Astrocyte (in vitro differentiated cells and primary cell): ENCODE measurements around the gene FHIT. TPM values are rescaled to one million over a fixed set of nuclear protein-coding genes. Genes with fewer than 3 reads are reported as not detected.

Source experiments
- DNase-seq: peaks from one replicate; pipeline ENCODE4 v3.0.0-alpha.2; 2010; ENCODE audit warnings: low read depth
- FAIRE-seq: peaks from 2 replicates; lab custom pipeline; 2011; peaks lifted over from hg19 to GRCh38; lab: Jason Lieb, UNC
- H2AFZ ChIP-seq: 2 replicates; pipeline ENCODE4 v1.6.0; 2012; ENCODE audit warnings: low read depth, low read length, inconsistent platforms
- H3K27ac ChIP-seq: 2 replicates; pipeline ENCODE4 v1.5.1; 2011; ENCODE audit warnings: low read depth, low read length, inconsistent platforms
- H3K27me3 ChIP-seq: 2 replicates; pipeline ENCODE4 v1.6.0; 2011; ENCODE audit warnings: low read length, inconsistent platforms; ENCODE audit not compliant: insufficient read depth
- H3K36me3 ChIP-seq: 2 replicates; pipeline ENCODE4 v1.5.1; 2011; ENCODE audit warnings: low read length, inconsistent platforms; ENCODE audit not compliant: insufficient read depth
- H3K4me1 ChIP-seq: 2 replicates; pipeline ENCODE4 v1.5.1; 2011; ENCODE audit warnings: low read length, inconsistent platforms; ENCODE audit not compliant: insufficient read depth
- H3K4me2 ChIP-seq: 2 replicates; pipeline ENCODE4 v1.6.0; 2012; ENCODE audit warnings: low read length, inconsistent platforms
- H3K4me3 ChIP-seq: 2 replicates; pipeline ENCODE4 v1.5.1; 2011; ENCODE audit warnings: low read depth, mild to moderate bottlenecking, low read length, inconsistent platforms; ENCODE audit not compliant: insufficient read depth
- H3K79me2 ChIP-seq: 2 replicates; pipeline ENCODE4 v1.6.0; 2012; ENCODE audit warnings: mild to moderate bottlenecking, low read length, inconsistent platforms; ENCODE audit not compliant: insufficient read depth
- H3K9ac ChIP-seq: 2 replicates; pipeline ENCODE4 v1.6.0; 2012; ENCODE audit warnings: mild to moderate bottlenecking, low read length, inconsistent platforms
- H3K9me3 ChIP-seq: 2 replicates; pipeline ENCODE4 v1.5.1; 2012; ENCODE audit warnings: low read depth, mild to moderate bottlenecking, low read length, inconsistent platforms; ENCODE audit not compliant: insufficient read depth
- H4K20me1 ChIP-seq: 2 replicates; pipeline ENCODE4 v1.6.0; 2012; ENCODE audit warnings: low read length, inconsistent platforms; ENCODE audit not compliant: insufficient read depth
- H3K27ac Mint-ChIP-seq: one replicate; pipeline ENCODE4 v1.8.0; 2021; ENCODE audit warnings: mild to moderate bottlenecking, mixed read lengths; ENCODE audit not compliant: unreplicated experiment
- H3K27me3 Mint-ChIP-seq: one replicate; pipeline ENCODE4 v1.8.0; 2021; ENCODE audit warnings: low read depth, mixed read lengths; ENCODE audit not compliant: unreplicated experiment
- H3K36me3 Mint-ChIP-seq: one replicate; pipeline ENCODE4 v1.8.0; 2021; ENCODE audit warnings: low read depth, mixed read lengths; ENCODE audit not compliant: unreplicated experiment
- H3K4me1 Mint-ChIP-seq: one replicate; pipeline ENCODE4 v1.8.0; 2021; ENCODE audit warnings: low read depth, mixed read lengths; ENCODE audit not compliant: unreplicated experiment
- H3K4me3 Mint-ChIP-seq: one replicate; pipeline ENCODE4 v1.8.0; 2021; ENCODE audit warnings: mild to moderate bottlenecking, moderate library complexity, mixed read lengths; ENCODE audit not compliant: unreplicated experiment
- H3K9me3 Mint-ChIP-seq: one replicate; pipeline ENCODE4 v1.8.0; 2021; ENCODE audit warnings: mild to moderate bottlenecking, mixed read lengths; ENCODE audit not compliant: unreplicated experiment
- EZH2 ChIP-seq: IDR thresholded peaks from 2 replicates; pipeline ENCODE4 v1.6.1; 2012; ENCODE audit warnings: mild to moderate bottlenecking, low read length, inconsistent platforms; ENCODE audit not compliant: insufficient read depth
- total RNA-seq: library from RNA; stranded (reverse); gene quantifications from 2 replicates; pipeline ENCODE4 v1.2.1, GENCODE V29; 2021
- TF ChIP-seq, protein P1 (sequence below): IDR thresholded peaks from 2 replicates; pipeline ENCODE4 v1.5.1; 2011; ENCODE audit warnings: low read depth, mild to moderate bottlenecking, inconsistent platforms, low read length, moderate library complexity; ENCODE audit not compliant: insufficient read depth

The FHIT gene
- total RNA-seq, 1 donor from 2014 or later = 6.7 TPM

DNA sequence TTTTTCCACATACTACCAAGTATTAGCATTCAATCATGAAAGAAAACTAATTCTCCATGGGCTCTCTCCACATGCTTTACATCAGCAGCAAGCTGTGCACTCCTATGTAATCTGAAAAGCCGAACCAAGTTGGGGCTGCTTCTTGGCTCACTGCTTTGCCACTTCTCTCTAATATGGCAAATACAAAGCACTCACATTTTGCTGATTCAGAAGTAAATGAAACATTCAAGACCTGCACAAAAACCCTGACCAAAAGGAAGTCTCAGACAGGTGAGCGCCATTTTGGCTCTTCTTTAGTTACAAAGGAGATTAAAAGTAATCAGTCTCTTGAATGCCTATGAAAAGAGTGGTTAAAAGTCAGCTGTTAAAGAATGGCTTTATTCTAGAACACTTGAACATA lies 915.2 kb downstream of the FHIT start:
- H3K4me3 Mint-ChIP-seq = no peak overlapping the region
- no peak overlapping the region for H2AFZ ChIP-seq
- no peaks in the 10 kb centered on the region for H3K9me3 ChIP-seq
- H3K27me3 ChIP-seq = no peaks in the 10 kb centered on the region
- H3K9ac ChIP-seq = no peak overlapping the region
- H3K36me3 ChIP-seq = no peaks in the 10 kb centered on the region
- H3K27me3 Mint-ChIP-seq = no peaks in the 10 kb centered on the region
- TF ChIP-seq EZH2 = no peak
- TF ChIP-seq, protein P1, sequence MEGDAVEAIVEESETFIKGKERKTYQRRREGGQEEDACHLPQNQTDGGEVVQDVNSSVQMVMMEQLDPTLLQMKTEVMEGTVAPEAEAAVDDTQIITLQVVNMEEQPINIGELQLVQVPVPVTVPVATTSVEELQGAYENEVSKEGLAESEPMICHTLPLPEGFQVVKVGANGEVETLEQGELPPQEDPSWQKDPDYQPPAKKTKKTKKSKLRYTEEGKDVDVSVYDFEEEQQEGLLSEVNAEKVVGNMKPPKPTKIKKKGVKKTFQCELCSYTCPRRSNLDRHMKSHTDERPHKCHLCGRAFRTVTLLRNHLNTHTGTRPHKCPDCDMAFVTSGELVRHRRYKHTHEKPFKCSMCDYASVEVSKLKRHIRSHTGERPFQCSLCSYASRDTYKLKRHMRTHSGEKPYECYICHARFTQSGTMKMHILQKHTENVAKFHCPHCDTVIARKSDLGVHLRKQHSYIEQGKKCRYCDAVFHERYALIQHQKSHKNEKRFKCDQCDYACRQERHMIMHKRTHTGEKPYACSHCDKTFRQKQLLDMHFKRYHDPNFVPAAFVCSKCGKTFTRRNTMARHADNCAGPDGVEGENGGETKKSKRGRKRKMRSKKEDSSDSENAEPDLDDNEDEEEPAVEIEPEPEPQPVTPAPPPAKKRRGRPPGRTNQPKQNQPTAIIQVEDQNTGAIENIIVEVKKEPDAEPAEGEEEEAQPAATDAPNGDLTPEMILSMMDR = no peak
- H3K4me2 ChIP-seq = no peak overlapping the region
- no peaks in the 10 kb centered on the region for H3K36me3 Mint-ChIP-seq
- H3K4me1 Mint-ChIP-seq = no peaks in the 10 kb centered on the region
- H3K9me3 Mint-ChIP-seq = no peaks in the 10 kb centered on the region
- H3K27ac ChIP-seq = no peak overlapping the region
- H3K27ac Mint-ChIP-seq = no peak overlapping the region
- no peak overlapping the region for H3K4me3 ChIP-seq
- no peaks in the 10 kb centered on the region for H3K79me2 ChIP-seq
- DNase-seq (no peak), FAIRE-seq (no peak)
- H3K4me1 ChIP-seq = no peaks in the 10 kb centered on the region
- H4K20me1 ChIP-seq = no peaks in the 10 kb centered on the region

DNA sequence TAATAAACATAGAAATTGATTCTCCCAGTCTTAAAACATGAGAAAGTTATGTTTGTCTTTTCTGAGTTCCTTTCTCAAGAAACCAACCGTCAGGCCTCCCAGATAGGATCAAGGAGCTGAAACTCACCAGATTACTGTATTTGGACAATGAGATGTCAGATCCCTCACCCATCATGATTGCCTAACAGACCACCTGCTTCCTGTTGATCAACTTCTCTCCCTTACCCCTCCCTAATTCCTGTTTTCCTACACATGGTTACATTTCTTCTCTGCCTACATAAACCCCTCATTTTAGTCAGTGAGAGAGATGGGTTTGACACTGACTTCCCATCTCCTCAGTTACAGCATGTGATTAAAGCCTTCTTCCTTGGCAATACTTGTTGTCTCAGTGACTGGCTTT lies 917.5 kb downstream of the FHIT start:
- no peaks in the 10 kb centered on the region for H3K4me1 ChIP-seq
- H3K36me3 ChIP-seq = no peaks in the 10 kb centered on the region
- Mint-ChIP-seq H3K27ac (no peak overlapping the region), H3K4me3 (no peak overlapping the region), H3K36me3 (no peaks in the 10 kb centered on the region), H3K9me3 (no peaks in the 10 kb centered on the region), H3K27me3 (no peaks in the 10 kb centered on the region), H3K4me1 (peaks cover 4% of the 10 kb centered on the region)
- DNase-seq = no peak
- H2AFZ ChIP-seq = no peak overlapping the region
- no peak overlapping the region for H3K9ac ChIP-seq
- TF ChIP-seq, protein P1 = no peak
- no peaks in the 10 kb centered on the region for H3K27me3 ChIP-seq
- no peak overlapping the region for H3K4me3 ChIP-seq
- no peak overlapping the region for H3K4me2 ChIP-seq
- no peaks in the 10 kb centered on the region for H3K9me3 ChIP-seq
- H3K27ac ChIP-seq = no peak overlapping the region
- FAIRE-seq = no peak
- no peaks in the 10 kb centered on the region for H3K79me2 ChIP-seq
- no peaks in the 10 kb centered on the region for H4K20me1 ChIP-seq

GRCh38 chr3:60330107-60330506 lies 921.1 kb downstream of the FHIT start:
- no peaks in the 10 kb centered on the region for H3K36me3 Mint-ChIP-seq
- Histone ChIP-seq H3K9ac (no peak overlapping the region), H3K79me2 (no peaks in the 10 kb centered on the region), H2AFZ (no peak overlapping the region), H3K4me1 (no peaks in the 10 kb centered on the region), H3K27me3 (no peaks in the 10 kb centered on the region), H3K36me3 (no peaks in the 10 kb centered on the region), H4K20me1 (no peaks in the 10 kb centered on the region), H3K4me2 (no peak overlapping the region), H3K27ac (no peak overlapping the region), H3K4me3 (no peak overlapping the region), H3K9me3 (no peaks in the 10 kb centered on the region)
- DNase-seq (no peak), FAIRE-seq (no peak)
- no peaks in the 10 kb centered on the region for H3K27me3 Mint-ChIP-seq
- TF ChIP-seq, protein P1 = no peak
- TF ChIP-seq EZH2 = no peak
- no peak overlapping the region for H3K27ac Mint-ChIP-seq
- H3K9me3 Mint-ChIP-seq = no peaks in the 10 kb centered on the region
- H3K4me3 Mint-ChIP-seq = no peak overlapping the region
- peaks cover 4% of the 10 kb centered on the region for H3K4me1 Mint-ChIP-seq
